ENCODE data around the gene ZCCHC7. TPM values are rescaled to one million over a fixed set of nuclear protein-coding genes. Genes with fewer than 3 reads are reported as not detected.
"Not testable (repeated sequence)": the region's sequence is repeated elsewhere in the genome, so short reads cannot be mapped to it uniquely, and the experiment has no call there.

ZCCHC7 gene
- polyA plus RNA-seq (2013, experiment 1 of 2), result 18.0 TPM
- polyA plus RNA-seq (2013, experiment 2 of 2), result 22.4 TPM

GRCh38 chr9:37119907-37120842 lies at the start of gene ZCCHC7:
Gene ZCCHC7 (plus strand): TSS chr9:37120574.
- WGBS, result 6% methylated on average over 82 of the region's 82 CpGs
- Histone ChIP-seq H3K9ac (ENCODE audit: low read depth, low read length) (peak within 1 kb of the TSS; percentile 75), H3K4me1 (ENCODE audit: insufficient read depth, low read length) (peaks cover 6% of the 10 kb centered on the region; the same call in 1 of the 2 replicates)

GRCh38 chr9:37074790-37075189 lies 45.6 kb upstream of the ZCCHC7 start:
- H3K4me3 ChIP-seq (ENCODE audit: low read length); H3K27ac ChIP-seq (ENCODE audit: low read depth, low read length); H3K9ac ChIP-seq (ENCODE audit: low read depth, low read length); H3K27me3 ChIP-seq (ENCODE audit: insufficient read depth, low read length); H3K36me3 ChIP-seq (ENCODE audit: insufficient read depth, low read length); H3K4me1 ChIP-seq (ENCODE audit: insufficient read depth, low read length); H3K9me3 ChIP-seq (ENCODE audit: insufficient read depth, low read depth, low read length): not testable (repeated sequence)
- WGBS, result 87% methylated on average over 3 of the region's 4 CpGs

More at GRCh38 chr9:37119907-37120842, at the start of gene ZCCHC7:
- Histone ChIP-seq H3K27me3 (ENCODE audit: insufficient read depth, low read length) (peaks cover 4% of the 10 kb centered on the region; the same call in 1 of the 2 replicates), H3K27ac (ENCODE audit: low read depth, low read length) (peak within 1 kb of the TSS; percentile 87), H3K4me3 (ENCODE audit: low read length) (peak within 1 kb of the TSS; percentile 73), H3K9me3 (ENCODE audit: insufficient read depth, low read depth, low read length) (peaks cover 5% of the 10 kb centered on the region; the same call in 1 of the 2 replicates), H3K36me3 (ENCODE audit: insufficient read depth, low read length) (no peaks in the 10 kb centered on the region)

GRCh38 chr9:37079370-37080164 lies 40.8 kb upstream of the ZCCHC7 start:
- Histone ChIP-seq H3K27ac (ENCODE audit: low read depth, low read length) (peak overlapping the region; percentile 22; the same call in 1 of the 2 replicates), H3K9ac (ENCODE audit: low read depth, low read length) (peak overlapping the region; percentile 60), H3K4me1 (ENCODE audit: insufficient read depth, low read length) (no peaks in the 10 kb centered on the region; the same call in 1 of the 2 replicates), H3K4me3 (ENCODE audit: low read length) (peak overlapping the region; percentile 76), H3K27me3 (ENCODE audit: insufficient read depth, low read length) (peaks cover 9% of the 10 kb centered on the region), H3K9me3 (ENCODE audit: insufficient read depth, low read depth, low read length) (peaks cover 5% of the 10 kb centered on the region; the same call in 1 of the 2 replicates), H3K36me3 (ENCODE audit: insufficient read depth, low read length) (no peaks in the 10 kb centered on the region)
- 4% methylated on average over 63 of the region's 63 CpGs for WGBS

- H3K9me3 ChIP-seq (ENCODE audit: insufficient read depth, low read depth, low read length); H3K27me3 ChIP-seq (ENCODE audit: insufficient read depth, low read length); H3K36me3 ChIP-seq (ENCODE audit: insufficient read depth, low read length); H3K4me1 ChIP-seq (ENCODE audit: insufficient read depth, low read length): not testable (repeated sequence)
- Histone ChIP-seq H3K4me3 (ENCODE audit: low read length) (peak overlapping the region; percentile 76), H3K27ac (ENCODE audit: low read depth, low read length) (peak overlapping the region; percentile 16; the same call in 1 of the 2 replicates), H3K9ac (ENCODE audit: low read depth, low read length) (peak overlapping the region; percentile 60)
- WGBS, result under 1% methylated on average over 32 of the region's 32 CpGs
Measured at GRCh38 chr9:37080165-37080628, 40.2 kb upstream of the ZCCHC7 start.

- H3K4me1 ChIP-seq (ENCODE audit: insufficient read depth, low read length); H3K9ac ChIP-seq (ENCODE audit: low read depth, low read length); H3K27me3 ChIP-seq (ENCODE audit: insufficient read depth, low read length); H3K9me3 ChIP-seq (ENCODE audit: insufficient read depth, low read depth, low read length); H3K27ac ChIP-seq (ENCODE audit: low read depth, low read length); H3K36me3 ChIP-seq (ENCODE audit: insufficient read depth, low read length): not testable (repeated sequence)
- 0 out of 2 replicates have a peak overlapping the region, but pooled peaks have one; percentile 76 for H3K4me3 ChIP-seq (ENCODE audit: low read length)
- WGBS, result 96% methylated on average over 19 of the region's 20 CpGs
Measured at GRCh38 chr9:37081507-37081906, 38.9 kb upstream of the ZCCHC7 start.

- Histone ChIP-seq H3K9ac (ENCODE audit: low read depth, low read length) (no peak overlapping the region), H3K36me3 (ENCODE audit: insufficient read depth, low read length) (peaks cover 16% of the 10 kb centered on the region), H3K4me1 (ENCODE audit: insufficient read depth, low read length) (no peaks in the 10 kb centered on the region; the same call in 1 of the 2 replicates), H3K27me3 (ENCODE audit: insufficient read depth, low read length) (peaks cover 9% of the 10 kb centered on the region), H3K4me3 (ENCODE audit: low read length) (no peak overlapping the region), H3K9me3 (ENCODE audit: insufficient read depth, low read depth, low read length) (peaks cover 5% of the 10 kb centered on the region; the same call in 1 of the 2 replicates), H3K27ac (ENCODE audit: low read depth, low read length) (no peak overlapping the region)
- WGBS, result 80% methylated on average over 4 of the region's 4 CpGs
Measured at GRCh38 chr9:37082214-37082765, 38.1 kb upstream of the ZCCHC7 start.

- H3K27ac ChIP-seq (ENCODE audit: low read depth, low read length), result no peak overlapping the region
- H3K4me1 ChIP-seq (ENCODE audit: insufficient read depth, low read length), result no peaks in the 10 kb centered on the region; the same call in 1 of the 2 replicates
- peaks cover 5% of the 10 kb centered on the region; the same call in 1 of the 2 replicates for H3K9me3 ChIP-seq (ENCODE audit: insufficient read depth, low read depth, low read length)
- peaks cover 29% of the 10 kb centered on the region for H3K36me3 ChIP-seq (ENCODE audit: insufficient read depth, low read length)
- H3K27me3 ChIP-seq (ENCODE audit: insufficient read depth, low read length), result peaks cover 6% of the 10 kb centered on the region
- no peak overlapping the region for H3K4me3 ChIP-seq (ENCODE audit: low read length)
- H3K9ac ChIP-seq (ENCODE audit: low read depth, low read length), result no peak overlapping the region
Measured at GRCh38 chr9:37083654-37084053, 36.7 kb upstream of the ZCCHC7 start.

GRCh38 chr9:37085233-37085632 lies 35.1 kb upstream of the ZCCHC7 start:
- H3K27ac ChIP-seq (ENCODE audit: low read depth, low read length), result no peak overlapping the region
- H3K9me3 ChIP-seq (ENCODE audit: insufficient read depth, low read depth, low read length), result no peaks in the 10 kb centered on the region
- no peaks in the 10 kb centered on the region for H3K27me3 ChIP-seq (ENCODE audit: insufficient read depth, low read length)
- H3K36me3 ChIP-seq (ENCODE audit: insufficient read depth, low read length), result peaks cover 42% of the 10 kb centered on the region
- H3K4me1 ChIP-seq (ENCODE audit: insufficient read depth, low read length), result no peaks in the 10 kb centered on the region; the same call in 1 of the 2 replicates
- H3K9ac ChIP-seq (ENCODE audit: low read depth, low read length), result no peak overlapping the region
- H3K4me3 ChIP-seq (ENCODE audit: low read length), result no peak overlapping the region
- 71% methylated on average over 1 of the region's 1 CpG for WGBS

GRCh38 chr9:37092714-37093295 lies 27.6 kb upstream of the ZCCHC7 start:
- H3K36me3 ChIP-seq (ENCODE audit: insufficient read depth, low read length), result peaks cover 22% of the 10 kb centered on the region
- H3K4me3 ChIP-seq (ENCODE audit: low read length); H3K9me3 ChIP-seq (ENCODE audit: insufficient read depth, low read depth, low read length); H3K4me1 ChIP-seq (ENCODE audit: insufficient read depth, low read length); H3K27ac ChIP-seq (ENCODE audit: low read depth, low read length); H3K9ac ChIP-seq (ENCODE audit: low read depth, low read length); H3K27me3 ChIP-seq (ENCODE audit: insufficient read depth, low read length): not testable (repeated sequence)
- 97% methylated on average over 2 of the region's 5 CpGs for WGBS

- Histone ChIP-seq H3K27ac (ENCODE audit: low read depth, low read length) (no peak overlapping the region), H3K27me3 (ENCODE audit: insufficient read depth, low read length) (no peaks in the 10 kb centered on the region), H3K9ac (ENCODE audit: low read depth, low read length) (no peak overlapping the region), H3K36me3 (ENCODE audit: insufficient read depth, low read length) (peaks cover 5% of the 10 kb centered on the region; the same call in 1 of the 2 replicates), H3K4me3 (ENCODE audit: low read length) (no peak overlapping the region), H3K4me1 (ENCODE audit: insufficient read depth, low read length) (no peaks in the 10 kb centered on the region), H3K9me3 (ENCODE audit: insufficient read depth, low read depth, low read length) (no peaks in the 10 kb centered on the region)
- 100% methylated on average over 1 of the region's 1 CpG for WGBS
Measured at GRCh38 chr9:37094751-37095150, 25.6 kb upstream of the ZCCHC7 start.
